MM.1S (cell line): Measurements from ENCODE around the gene ELMO1.

Experiments
- DNase-seq: peaks from one replicate; pipeline ENCODE4 v3.0.0-alpha.2; 2015
- H2AFZ ChIP-seq: fragments of 300-600 bp; sonication (generic); 2 replicates; pipeline ENCODE4 v1.6.0; 2016; ENCODE audit warnings: antibody characterized with exemption, low read length
- H3F3A ChIP-seq: fragments of 300-600 bp; sonication (generic); 2 replicates; pipeline ENCODE4 v1.6.1; 2016; ENCODE audit warnings: mild to moderate bottlenecking, antibody characterized with exemption, low read length, moderate library complexity, mixed read lengths; ENCODE audit not compliant: insufficient read depth
- H3K27ac ChIP-seq: fragments of 300-600 bp; sonication (generic); 2 replicates; pipeline ENCODE4 v1.5.1; 2016; ENCODE audit warnings: mild to moderate bottlenecking, low read length
- H3K27me3 ChIP-seq: fragments of 300-600 bp; sonication (generic); replicated peaks from 2 replicates; pipeline ENCODE4 v1.6.0; 2016; ENCODE audit warnings: low read length; ENCODE audit not compliant: insufficient read depth
- H3K36me3 ChIP-seq: fragments of 300-600 bp; sonication (generic); replicated peaks from 2 replicates; pipeline ENCODE4 v1.6.1; 2016; ENCODE audit warnings: mild to moderate bottlenecking, low read length, mixed read lengths; ENCODE audit not compliant: insufficient read depth
- H3K4me1 ChIP-seq: fragments of 300-600 bp; sonication (generic); 2 replicates; pipeline ENCODE4 v1.6.1; 2016; ENCODE audit warnings: low read length, mixed read lengths
- H3K4me2 ChIP-seq: fragments of 300-600 bp; sonication (generic); 2 replicates; pipeline ENCODE4 v1.6.0; 2016; ENCODE audit warnings: low read depth, low read length
- H3K4me3 ChIP-seq: fragments of 300-600 bp; sonication (generic); 2 replicates; pipeline ENCODE4 v1.5.1; 2016; ENCODE audit warnings: low read length, mixed read lengths
- H3K79me2 ChIP-seq: fragments of 300-600 bp; sonication (generic); 2 replicates; pipeline ENCODE4 v1.6.1; 2016; ENCODE audit warnings: mixed run types, low read length, mixed read lengths
- H3K9ac ChIP-seq: fragments of 300-600 bp; sonication (generic); 2 replicates; pipeline ENCODE4 v1.6.1; 2016; ENCODE audit warnings: low read length, mixed read lengths
- H3K9me2 ChIP-seq: fragments of 300-600 bp; sonication (generic); replicated peaks from 2 replicates; pipeline ENCODE4 v1.6.1; 2016; ENCODE audit warnings: mild to moderate bottlenecking, low read length, mixed read lengths; ENCODE audit not compliant: insufficient read depth
- H3K9me3 ChIP-seq: fragments of 300-600 bp; sonication (generic); replicated peaks from 2 replicates; pipeline ENCODE4 v1.6.1; 2016; ENCODE audit warnings: mild to moderate bottlenecking, low read length, mixed read lengths; ENCODE audit not compliant: insufficient read depth
- H4K20me1 ChIP-seq: fragments of 300-600 bp; sonication (generic); 2 replicates; pipeline ENCODE4 v1.6.1; 2016; ENCODE audit warnings: mild to moderate bottlenecking, low read length, moderate library complexity, mixed read lengths; ENCODE audit not compliant: insufficient read depth
- EZH2 ChIP-seq: fragments of 300-600 bp; sonication (generic); optimal IDR thresholded peaks from 2 replicates; pipeline ENCODE3; 2017; ENCODE audit warnings: low read depth, mild to moderate bottlenecking, antibody characterized with exemption, low read length, mixed read lengths
- EZH2phosphoT487 ChIP-seq: fragments of 300-600 bp; sonication (generic); IDR thresholded peaks from 2 replicates; pipeline ENCODE4 v1.6.1; 2018; ENCODE audit warnings: antibody characterized with exemption, low read length
- TF ChIP-seq, protein P1 (sequence below): fragments of 300-600 bp; sonication (generic); IDR thresholded peaks from 2 replicates; pipeline ENCODE4 v1.5.1; 2016; ENCODE audit warnings: antibody characterized with exemption, low read length, mixed read lengths

The ELMO1 gene

DNA sequence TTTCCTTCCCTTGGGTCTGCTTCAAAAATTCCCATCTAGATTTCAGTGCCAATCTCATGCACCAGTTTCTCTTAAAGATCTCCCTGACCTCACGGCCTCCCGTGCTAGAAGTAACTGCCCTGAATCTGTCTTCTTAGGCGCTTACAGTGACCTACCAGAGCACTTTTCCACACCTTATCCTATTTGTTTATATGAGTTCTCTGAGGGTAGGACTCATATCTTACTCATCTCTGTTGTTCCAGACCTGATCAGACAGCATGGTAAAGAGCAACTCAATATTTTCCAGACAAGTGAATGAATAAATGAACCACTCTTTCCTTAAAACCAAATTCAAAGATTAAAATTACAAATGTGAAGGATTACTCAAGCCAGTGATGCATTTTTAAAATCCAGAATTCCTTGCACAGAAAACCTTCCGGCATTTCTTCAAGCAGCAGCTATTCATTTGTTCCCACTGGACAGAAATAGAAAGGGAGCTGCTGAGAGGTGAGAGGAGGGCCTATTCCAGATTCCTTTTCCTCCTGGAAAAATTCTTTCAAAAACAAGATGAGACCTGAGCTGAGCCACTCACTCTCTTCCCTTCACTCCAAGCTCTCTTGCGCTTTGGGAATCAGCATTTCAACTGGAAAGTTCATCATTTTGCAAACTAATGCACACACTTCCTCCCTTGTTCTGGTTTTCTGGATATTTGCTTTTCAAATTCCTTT lies 94.6 kb downstream of the ELMO1 start:
- H3K36me3 ChIP-seq = no peaks in the 10 kb centered on the region
- H3K9me2 ChIP-seq = no peaks in the 10 kb centered on the region
- H2AFZ ChIP-seq = peak overlapping the region; percentile 92
- H3F3A ChIP-seq = peaks cover 8% of the 10 kb centered on the region; the same call in 1 of the 2 replicates
- no peak for DNase-seq
- 0 out of 2 replicates have a peak, but pooled peaks cover 7% of the 10 kb centered on the region for H3K79me2 ChIP-seq
- peak overlapping the region; percentile 12; the same call in 1 of the 2 replicates for H3K9ac ChIP-seq
- TF ChIP-seq, protein P1, sequence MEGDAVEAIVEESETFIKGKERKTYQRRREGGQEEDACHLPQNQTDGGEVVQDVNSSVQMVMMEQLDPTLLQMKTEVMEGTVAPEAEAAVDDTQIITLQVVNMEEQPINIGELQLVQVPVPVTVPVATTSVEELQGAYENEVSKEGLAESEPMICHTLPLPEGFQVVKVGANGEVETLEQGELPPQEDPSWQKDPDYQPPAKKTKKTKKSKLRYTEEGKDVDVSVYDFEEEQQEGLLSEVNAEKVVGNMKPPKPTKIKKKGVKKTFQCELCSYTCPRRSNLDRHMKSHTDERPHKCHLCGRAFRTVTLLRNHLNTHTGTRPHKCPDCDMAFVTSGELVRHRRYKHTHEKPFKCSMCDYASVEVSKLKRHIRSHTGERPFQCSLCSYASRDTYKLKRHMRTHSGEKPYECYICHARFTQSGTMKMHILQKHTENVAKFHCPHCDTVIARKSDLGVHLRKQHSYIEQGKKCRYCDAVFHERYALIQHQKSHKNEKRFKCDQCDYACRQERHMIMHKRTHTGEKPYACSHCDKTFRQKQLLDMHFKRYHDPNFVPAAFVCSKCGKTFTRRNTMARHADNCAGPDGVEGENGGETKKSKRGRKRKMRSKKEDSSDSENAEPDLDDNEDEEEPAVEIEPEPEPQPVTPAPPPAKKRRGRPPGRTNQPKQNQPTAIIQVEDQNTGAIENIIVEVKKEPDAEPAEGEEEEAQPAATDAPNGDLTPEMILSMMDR = no peak
- no peak for TF ChIP-seq EZH2phosphoT487
- no peak for TF ChIP-seq EZH2
- H3K4me2 ChIP-seq = peak overlapping the region; percentile 53; the same call in 1 of the 2 replicates
- no peaks in the 10 kb centered on the region for H3K9me3 ChIP-seq
- no peaks in the 10 kb centered on the region for H4K20me1 ChIP-seq
- H3K4me1 ChIP-seq = peaks cover 10% of the 10 kb centered on the region; the same call in 1 of the 2 replicates
- H3K4me3 ChIP-seq = peak overlapping the region; percentile 77
- H3K27me3 ChIP-seq = no peaks in the 10 kb centered on the region
- peak overlapping the region; percentile 9; the same call in 1 of the 2 replicates for H3K27ac ChIP-seq

DNA sequence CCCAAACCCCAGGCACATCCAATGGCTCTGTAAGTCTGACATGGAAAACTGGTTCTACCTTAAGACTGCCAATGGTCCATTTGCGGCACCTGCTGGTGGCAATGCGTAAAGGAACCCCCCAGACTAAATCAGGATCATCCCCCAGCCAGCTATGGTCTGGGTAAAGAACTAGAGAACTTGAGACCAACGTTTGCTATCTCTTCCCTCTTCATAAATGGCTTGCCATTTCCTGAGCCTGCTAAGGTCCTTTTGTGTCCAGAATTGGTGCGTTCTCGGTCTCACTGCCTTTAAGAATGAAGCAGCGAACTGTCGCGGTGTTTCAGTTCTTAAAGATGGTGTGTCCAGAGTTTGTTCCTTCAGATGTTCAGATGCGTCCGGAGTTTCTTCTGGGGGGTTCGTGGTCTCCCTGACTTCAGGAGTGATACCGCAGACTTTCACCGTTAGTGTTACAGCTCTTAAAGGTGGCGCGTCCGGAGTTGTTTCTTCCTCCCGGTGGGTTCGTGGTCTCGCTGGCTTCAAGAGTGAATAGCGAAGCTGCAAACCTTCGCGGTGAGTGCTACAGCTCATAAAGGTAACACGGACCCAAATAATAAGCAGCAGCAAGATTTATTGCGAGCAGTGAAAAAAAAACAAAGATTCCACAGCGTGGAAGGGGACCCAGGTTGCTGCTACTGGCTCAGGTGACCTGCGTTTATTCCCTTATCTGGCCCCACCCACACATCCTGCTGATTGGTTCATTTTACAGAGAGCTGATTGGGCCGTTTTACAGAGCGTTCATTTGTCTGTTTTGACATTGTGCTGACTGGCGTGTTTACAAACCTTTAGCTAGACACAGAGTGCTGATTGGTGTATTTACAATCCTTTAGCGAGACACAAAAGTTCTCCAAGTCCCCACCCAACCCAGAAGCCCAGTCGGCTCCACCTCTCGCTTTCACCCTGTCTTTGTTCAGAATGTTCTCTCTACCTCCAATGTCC lies 95.4 kb downstream of the ELMO1 start:
- Histone ChIP-seq H3K4me1 (peaks cover 10% of the 10 kb centered on the region; the same call in 1 of the 2 replicates), H3K4me2 (peak overlapping the region; percentile 53), H3K9me2 (no peaks in the 10 kb centered on the region), H3K27me3 (no peaks in the 10 kb centered on the region), H3F3A (peaks cover 8% of the 10 kb centered on the region; the same call in 1 of the 2 replicates), H3K36me3 (no peaks in the 10 kb centered on the region), H3K9ac (peak overlapping the region; percentile 45; the same call in 1 of the 2 replicates), H3K9me3 (no peaks in the 10 kb centered on the region), H3K4me3 (peak overlapping the region; percentile 77), H3K27ac (peak overlapping the region; percentile 36; the same call in 1 of the 2 replicates), H2AFZ (peak overlapping the region; percentile 92), H3K79me2 (0 out of 2 replicates have a peak, but pooled peaks cover 7% of the 10 kb centered on the region), H4K20me1 (no peaks in the 10 kb centered on the region)
- peak; percentile 90 for DNase-seq
- TF ChIP-seq EZH2phosphoT487 (no peak), EZH2 (no peak)
- TF ChIP-seq, protein P1 = peak; percentile 97

DNA sequence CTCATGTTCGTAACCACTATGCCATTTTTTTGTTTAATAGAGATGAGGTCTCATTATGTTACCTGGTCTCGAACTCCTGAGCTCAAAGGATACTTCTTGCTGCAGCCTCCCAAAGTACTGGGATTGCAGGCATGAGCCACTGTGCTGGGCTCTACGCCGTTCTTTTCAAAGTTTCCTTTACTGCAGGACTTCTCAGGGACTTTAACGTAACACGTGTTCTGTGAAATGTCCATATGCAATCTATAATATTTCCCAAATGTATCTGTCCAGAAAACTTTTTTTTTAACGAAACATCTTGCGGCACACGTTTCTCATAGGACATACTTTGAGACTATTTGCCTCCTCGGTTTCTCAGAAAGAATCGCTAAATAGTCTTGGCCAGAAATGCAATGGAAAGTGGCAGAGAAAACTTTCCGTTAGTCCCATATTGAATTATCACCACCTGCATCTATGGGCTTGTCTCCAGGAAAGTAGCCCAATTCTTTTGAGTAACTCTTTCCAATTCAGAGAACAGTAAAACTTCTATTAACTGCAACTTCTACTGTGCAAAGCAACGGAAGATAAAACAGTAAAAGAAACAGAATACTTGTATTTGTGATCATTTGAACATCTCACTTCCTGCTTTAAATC lies 96.3 kb downstream of the ELMO1 start:
- Histone ChIP-seq H3K4me3 (peak overlapping the region; percentile 77; the same call in 1 of the 2 replicates), H3F3A (peaks cover 8% of the 10 kb centered on the region; the same call in 1 of the 2 replicates), H3K36me3 (no peaks in the 10 kb centered on the region), H3K9ac (no peak overlapping the region), H4K20me1 (no peaks in the 10 kb centered on the region), H3K4me2 (peak overlapping the region; percentile 53), H3K27ac (no peak overlapping the region), H3K9me3 (no peaks in the 10 kb centered on the region), H2AFZ (no peak overlapping the region), H3K79me2 (0 out of 2 replicates have a peak, but pooled peaks cover 7% of the 10 kb centered on the region), H3K4me1 (peaks cover 10% of the 10 kb centered on the region; the same call in 1 of the 2 replicates), H3K27me3 (no peaks in the 10 kb centered on the region), H3K9me2 (no peaks in the 10 kb centered on the region)
- TF ChIP-seq EZH2 (no peak), EZH2phosphoT487 (no peak)
- TF ChIP-seq, protein P1 = no peak
- no peak for DNase-seq
